ENCODE measurements around the gene NPTX1. TPM values are rescaled to one million over a fixed set of nuclear protein-coding genes. Genes with fewer than 3 reads are reported as not detected.

The NPTX1 gene
- total RNA-seq, 2 donors from 2014 or later, result 0.83 to 6.1 TPM

DNA sequence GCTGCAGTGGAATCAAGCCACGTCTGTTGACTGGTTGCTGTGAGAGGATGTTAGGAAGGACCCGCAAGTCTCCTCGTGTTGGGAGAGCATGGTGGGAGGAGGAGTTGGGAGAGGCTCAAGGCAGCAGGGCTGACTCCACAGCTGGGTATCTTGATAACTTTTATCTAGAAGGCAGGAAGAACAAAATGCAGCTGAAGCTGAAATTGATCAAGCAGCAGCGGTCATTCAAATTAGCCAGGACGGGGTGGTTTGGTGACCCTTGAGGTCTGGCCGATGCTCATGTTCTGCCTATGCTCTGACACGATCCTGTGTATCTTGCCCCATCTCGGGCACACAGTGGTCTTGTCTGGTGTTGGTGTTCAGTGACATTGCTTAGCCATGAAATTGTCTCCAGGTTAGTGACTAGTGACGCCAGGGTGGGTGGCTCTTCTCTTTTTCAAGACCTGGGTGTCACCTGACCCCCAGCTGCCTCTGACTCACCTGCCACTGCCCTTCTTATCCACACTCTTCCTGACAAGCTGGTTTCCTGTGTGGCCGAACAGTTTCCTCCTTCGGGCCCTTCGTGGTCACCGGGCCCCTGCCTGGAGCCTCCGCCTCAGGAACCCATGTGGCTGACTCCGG lies 19.1 kb downstream of the NPTX1 start:
- Mint-ChIP-seq H3K9me3 (no peaks in the 10 kb centered on the region), H3K36me3 (ENCODE audit: insufficient read depth in 2 of 2) (peaks cover 1 to 3% of the 10 kb centered on the region in 2 donors), H3K4me1 (ENCODE audit: low read depth) (peaks cover 39% of the 10 kb centered on the region), H3K27me3 (ENCODE audit: low read depth) (peaks cover 44% of the 10 kb centered on the region), H3K27ac (no peak overlapping the region), H3K4me3 (no peak overlapping the region)
- ATAC-seq (replicated peaks in 1 of 2) (no peak), DNase-seq (peak in 1 of 2 donors; percentile 10)

DNA sequence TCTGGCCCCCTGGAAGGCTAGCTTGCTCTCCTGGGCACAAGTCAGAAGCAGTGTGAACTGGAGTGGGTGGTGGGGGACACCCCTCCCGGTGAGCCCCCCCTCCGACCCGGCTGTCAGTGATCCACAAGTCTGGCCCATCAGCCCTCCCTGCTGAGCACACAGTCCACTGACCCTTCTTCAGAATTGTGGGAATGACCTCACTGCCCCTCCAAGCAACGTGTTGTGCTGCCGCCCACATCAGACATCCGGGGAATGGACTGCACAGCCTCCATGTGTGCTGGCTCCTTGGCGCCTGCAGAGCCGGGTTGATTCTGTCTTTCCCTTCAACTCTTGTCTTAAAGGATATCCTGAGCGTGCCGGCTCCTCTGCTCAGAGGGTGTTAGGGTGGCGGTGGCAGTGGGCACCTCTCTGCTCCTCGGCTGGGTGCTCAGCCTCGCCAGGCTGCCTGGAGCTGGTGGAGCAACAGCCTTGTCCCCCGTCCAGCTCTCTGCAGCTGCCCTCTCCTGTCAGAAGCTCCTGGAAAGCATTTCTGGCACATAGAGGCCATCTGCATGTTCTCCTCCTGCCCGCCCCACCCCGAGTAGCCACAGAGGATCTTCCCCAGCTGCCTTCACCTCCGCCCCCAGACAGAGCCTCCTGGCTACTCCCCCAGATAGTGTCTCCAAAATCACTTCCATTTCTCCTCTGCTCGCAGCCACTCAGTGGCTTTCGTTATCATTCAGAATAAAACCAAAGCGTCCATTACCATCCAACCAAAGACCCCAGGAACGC lies 19.8 kb downstream of the NPTX1 start:
- peaks cover 44% of the 10 kb centered on the region for H3K27me3 Mint-ChIP-seq (ENCODE audit: low read depth)
- DNase-seq (no peak), ATAC-seq (replicated peaks in 1 of 2) (no peak)
- H3K36me3 Mint-ChIP-seq (ENCODE audit: insufficient read depth in 2 of 2), result peaks cover 1 to 3% of the 10 kb centered on the region in 2 donors
- no peaks in the 10 kb centered on the region for H3K9me3 Mint-ChIP-seq
- H3K27ac Mint-ChIP-seq, result no peak overlapping the region
- peaks cover 39% of the 10 kb centered on the region for H3K4me1 Mint-ChIP-seq (ENCODE audit: low read depth)
- H3K4me3 Mint-ChIP-seq, result peak overlapping the region; percentile 36 to 51

DNA sequence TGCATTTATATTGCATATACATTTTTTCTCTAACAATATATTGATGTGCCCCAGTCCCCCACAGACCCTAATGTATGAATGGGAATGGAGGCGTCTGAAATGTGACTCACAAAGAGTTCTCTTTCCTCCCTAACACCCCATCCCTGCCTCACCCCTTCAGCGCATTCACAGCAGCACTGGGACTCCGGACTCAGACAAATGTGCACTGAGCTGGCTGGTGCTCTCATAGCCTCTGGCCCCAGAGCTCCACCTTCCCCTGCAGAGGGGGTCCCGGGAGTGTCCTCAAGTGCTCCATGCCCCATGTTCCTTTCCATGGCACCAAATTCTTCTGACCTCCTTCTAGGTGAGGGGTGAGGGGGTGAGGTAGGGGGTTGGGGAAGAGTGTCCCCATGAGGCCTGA lies 20.6 kb downstream of the NPTX1 start:
- ATAC-seq (replicated peaks in 1 of 2) (no peak), DNase-seq (no peak)
- Mint-ChIP-seq H3K27me3 (ENCODE audit: low read depth) (peaks cover 38% of the 10 kb centered on the region), H3K27ac (no peak overlapping the region), H3K36me3 (ENCODE audit: insufficient read depth in 2 of 2) (peaks cover 1 to 3% of the 10 kb centered on the region in 2 donors), H3K9me3 (no peaks in the 10 kb centered on the region), H3K4me3 (peak overlapping the region; percentile 66 to 96), H3K4me1 (ENCODE audit: low read depth) (peaks cover 39% of the 10 kb centered on the region)

DNA sequence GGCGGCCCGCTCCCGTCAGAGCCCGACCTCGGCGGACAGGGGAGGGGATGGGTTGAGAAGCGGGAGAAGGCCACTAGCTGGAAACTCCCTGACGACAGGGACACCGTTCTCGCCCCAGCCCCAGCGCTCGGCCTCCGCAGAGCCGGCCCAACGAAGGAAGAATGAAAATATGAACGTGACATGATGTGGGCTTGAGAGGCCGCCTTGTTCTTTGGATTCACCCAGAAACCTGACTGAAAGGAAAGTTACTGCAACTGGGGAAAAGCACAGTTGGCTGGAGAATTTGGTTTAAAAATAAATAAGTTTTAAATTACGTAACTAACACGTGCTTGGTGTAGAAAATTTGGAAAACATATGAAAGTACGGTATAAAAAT lies 21.1 kb downstream of the NPTX1 start:
- H3K9me3 Mint-ChIP-seq, result no peaks in the 10 kb centered on the region
- peak overlapping the region; percentile 94 to 96 for H3K4me3 Mint-ChIP-seq
- peak overlapping the region; percentile 96 for H3K27ac Mint-ChIP-seq
- peaks cover 34% of the 10 kb centered on the region for H3K27me3 Mint-ChIP-seq (ENCODE audit: low read depth)
- ATAC-seq (replicated peaks in 1 of 2) (peak in 1 of 2 donors; percentile 42), DNase-seq (peak; percentile 49 to 57)
- H3K4me1 Mint-ChIP-seq (ENCODE audit: low read depth), result peaks cover 39% of the 10 kb centered on the region
- H3K36me3 Mint-ChIP-seq (ENCODE audit: insufficient read depth in 2 of 2), result peaks cover 1 to 3% of the 10 kb centered on the region in 2 donors

DNA sequence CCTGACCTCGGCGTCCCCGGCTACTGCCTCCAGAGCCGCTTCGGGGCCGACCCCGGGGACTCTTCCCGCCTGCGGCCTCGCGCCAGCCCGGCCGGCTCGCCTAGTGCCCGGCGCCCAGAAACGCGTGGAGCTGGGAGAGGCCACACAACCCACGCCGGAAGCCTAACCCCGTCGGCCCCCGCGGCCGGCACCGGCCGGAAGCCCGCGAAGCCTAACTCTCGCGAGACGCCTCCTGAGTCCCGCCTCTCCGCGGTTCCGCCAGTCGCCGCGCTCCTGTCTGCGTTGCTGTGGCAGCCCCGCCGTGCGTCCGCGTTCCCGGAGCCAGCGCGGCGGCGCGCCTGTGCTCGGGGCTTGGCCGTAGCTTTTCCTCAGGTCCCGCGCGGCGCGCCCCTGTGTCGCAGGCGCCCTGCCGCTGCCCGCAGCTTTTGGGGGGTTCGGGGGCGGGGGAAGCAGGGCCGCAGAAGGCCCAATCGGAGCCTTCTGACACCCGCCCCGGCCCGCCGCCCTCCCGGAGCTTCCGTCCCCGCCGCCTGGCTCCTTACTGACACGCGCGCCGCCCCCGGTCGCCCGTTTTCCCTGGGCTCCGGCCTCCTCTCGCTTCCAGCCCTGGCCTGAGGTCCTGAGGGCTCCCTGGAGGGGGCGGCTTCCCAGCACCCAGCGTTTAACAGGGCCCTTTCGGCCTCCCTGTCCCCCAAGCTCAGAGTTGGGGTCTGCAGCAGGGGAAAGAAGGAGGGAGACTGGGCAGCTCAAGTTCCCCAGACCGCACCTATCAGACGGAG lies 21.7 kb downstream of the NPTX1 start:
- ATAC-seq (replicated peaks in 1 of 2), result peak; percentile 95
- Mint-ChIP-seq H3K4me3 (peak overlapping the region; percentile 94 to 96), H3K27ac (peak overlapping the region; percentile 96), H3K27me3 (ENCODE audit: low read depth) (peaks cover 31% of the 10 kb centered on the region), H3K9me3 (no peaks in the 10 kb centered on the region), H3K36me3 (ENCODE audit: insufficient read depth in 2 of 2) (peaks cover 1 to 3% of the 10 kb centered on the region in 2 donors), H3K4me1 (ENCODE audit: low read depth) (peaks cover 39% of the 10 kb centered on the region)
- peak; percentile 98 for DNase-seq

DNA sequence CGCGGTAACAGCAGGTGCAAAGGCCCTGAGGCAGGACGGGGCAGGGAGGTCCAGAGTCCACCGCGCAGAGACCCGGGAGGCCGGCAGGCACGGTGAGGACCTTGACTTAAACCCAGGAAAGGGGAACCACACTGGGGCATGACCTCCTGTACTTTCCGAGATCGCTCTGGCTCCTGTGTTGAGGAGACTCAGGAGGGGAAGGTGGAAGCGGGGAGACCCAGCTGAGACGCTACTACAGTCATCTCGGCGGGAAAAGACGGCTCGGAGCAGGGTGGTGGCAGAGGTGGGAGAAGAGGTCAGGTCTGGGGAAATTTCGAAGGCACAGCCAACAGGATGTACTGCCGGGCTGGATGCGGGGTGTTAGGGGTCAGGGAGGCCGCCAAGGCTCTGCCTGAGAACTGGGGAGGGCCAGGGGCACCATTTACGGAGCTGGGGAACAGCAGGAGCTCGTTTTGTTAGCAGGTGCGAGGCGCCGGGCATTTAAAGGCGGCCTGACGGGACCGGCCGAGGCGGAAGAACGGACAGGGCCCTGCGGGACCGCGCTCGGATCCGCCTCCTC lies 22.3 kb downstream of the NPTX1 start:
- Mint-ChIP-seq H3K4me3 (peak overlapping the region; percentile 94 to 96), H3K36me3 (ENCODE audit: insufficient read depth in 2 of 2) (peaks cover 1 to 3% of the 10 kb centered on the region in 2 donors), H3K27ac (peak overlapping the region; percentile 96), H3K9me3 (no peaks in the 10 kb centered on the region), H3K27me3 (ENCODE audit: low read depth) (peaks cover 24% of the 10 kb centered on the region), H3K4me1 (ENCODE audit: low read depth) (peaks cover 39% of the 10 kb centered on the region)
- DNase-seq, result no peak
- ATAC-seq (replicated peaks in 1 of 2), result no peak

DNA sequence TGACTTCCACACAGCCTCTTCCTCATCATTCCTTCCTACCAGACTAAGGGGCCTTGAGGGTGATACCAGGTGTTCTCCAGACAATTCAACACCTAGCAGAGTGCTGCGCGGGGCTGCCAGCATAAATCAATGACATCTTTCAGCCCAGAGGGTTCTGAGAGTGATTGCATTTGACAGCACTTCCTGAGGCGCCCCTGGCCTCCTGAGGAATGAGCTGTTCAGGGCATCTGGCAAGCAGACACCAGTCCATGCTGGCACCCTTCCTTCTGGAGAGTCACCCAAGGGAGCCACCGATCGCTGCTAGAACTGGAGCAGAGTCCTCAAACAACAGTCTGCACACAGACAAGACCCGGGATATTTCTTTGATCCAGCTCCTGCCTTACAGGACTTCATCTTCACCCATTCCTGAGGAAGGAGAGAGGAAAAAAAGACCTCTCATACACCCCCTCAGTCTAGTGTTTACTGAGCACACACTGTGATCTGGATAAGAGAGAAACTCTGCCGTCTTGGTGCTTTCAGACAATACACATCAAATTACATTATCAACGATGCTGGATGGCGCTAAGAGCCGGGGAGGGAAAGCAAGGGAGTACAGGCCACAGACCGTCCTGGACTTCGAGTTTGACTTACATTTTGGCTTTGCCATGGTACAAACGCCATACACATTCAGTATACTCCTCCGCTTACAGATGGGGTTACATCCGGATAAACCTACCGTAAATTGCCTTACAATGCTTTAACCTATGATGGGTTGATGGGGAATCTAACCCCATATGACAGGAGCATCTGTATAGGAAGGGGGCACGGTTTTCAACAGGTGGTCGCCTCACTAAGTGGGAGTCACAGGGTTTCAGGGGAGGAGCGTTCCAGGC lies 23.0 kb downstream of the NPTX1 start:
- H3K4me1 Mint-ChIP-seq (ENCODE audit: low read depth), result peaks cover 39% of the 10 kb centered on the region
- H3K27ac Mint-ChIP-seq, result peak overlapping the region; percentile 96
- peaks cover 1 to 3% of the 10 kb centered on the region in 2 donors for H3K36me3 Mint-ChIP-seq (ENCODE audit: insufficient read depth in 2 of 2)
- DNase-seq, result no peak
- H3K4me3 Mint-ChIP-seq, result peak overlapping the region; percentile 94 to 96
- H3K27me3 Mint-ChIP-seq (ENCODE audit: low read depth), result peaks cover 17% of the 10 kb centered on the region
- H3K9me3 Mint-ChIP-seq, result no peaks in the 10 kb centered on the region
- ATAC-seq (replicated peaks in 1 of 2), result no peak

DNA sequence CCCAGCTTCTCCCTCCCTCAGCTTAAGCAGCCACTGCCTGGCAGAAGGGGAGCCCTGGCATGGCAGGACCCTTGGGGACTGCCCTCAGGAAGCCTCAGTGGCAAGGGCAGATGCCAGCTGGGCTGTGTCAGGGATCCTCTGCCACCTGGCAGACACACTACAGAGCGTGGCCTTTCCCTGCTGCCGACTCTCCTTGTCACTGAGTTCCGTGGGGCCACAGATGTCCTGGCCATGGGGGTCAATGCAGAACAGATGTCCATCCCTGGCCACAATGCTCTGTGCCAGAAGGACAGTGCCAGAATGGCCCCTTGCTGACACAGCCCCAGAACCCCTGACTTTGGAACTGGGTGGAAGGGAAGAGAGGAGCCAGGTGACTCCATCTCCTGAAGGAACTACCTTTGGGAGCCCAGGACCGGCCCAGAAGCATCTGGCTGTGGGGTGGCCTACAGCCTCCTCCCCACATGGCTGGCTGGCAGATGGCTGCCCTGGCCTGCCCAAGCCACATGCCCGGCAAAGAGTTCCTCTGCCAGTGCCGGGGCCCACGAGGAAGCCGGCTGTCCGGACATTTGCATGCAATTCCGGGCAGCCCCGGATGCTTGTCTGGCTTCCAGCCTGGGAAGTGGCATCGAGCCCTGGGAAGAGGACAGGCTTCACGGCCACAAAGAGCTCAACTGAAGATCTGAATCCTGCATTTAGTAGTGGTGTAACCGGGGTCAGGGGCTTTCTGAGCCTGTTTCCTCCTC lies 24.1 kb downstream of the NPTX1 start:
- no peaks in the 10 kb centered on the region for H3K9me3 Mint-ChIP-seq
- peaks cover 1 to 3% of the 10 kb centered on the region in 2 donors for H3K36me3 Mint-ChIP-seq (ENCODE audit: insufficient read depth in 2 of 2)
- peaks cover 10% of the 10 kb centered on the region for H3K27me3 Mint-ChIP-seq (ENCODE audit: low read depth)
- H3K4me3 Mint-ChIP-seq, result no peak overlapping the region
- ATAC-seq (replicated peaks in 1 of 2) (no peak), DNase-seq (no peak)
- peaks cover 34% of the 10 kb centered on the region for H3K4me1 Mint-ChIP-seq (ENCODE audit: low read depth)
- no peak overlapping the region for H3K27ac Mint-ChIP-seq

DNA sequence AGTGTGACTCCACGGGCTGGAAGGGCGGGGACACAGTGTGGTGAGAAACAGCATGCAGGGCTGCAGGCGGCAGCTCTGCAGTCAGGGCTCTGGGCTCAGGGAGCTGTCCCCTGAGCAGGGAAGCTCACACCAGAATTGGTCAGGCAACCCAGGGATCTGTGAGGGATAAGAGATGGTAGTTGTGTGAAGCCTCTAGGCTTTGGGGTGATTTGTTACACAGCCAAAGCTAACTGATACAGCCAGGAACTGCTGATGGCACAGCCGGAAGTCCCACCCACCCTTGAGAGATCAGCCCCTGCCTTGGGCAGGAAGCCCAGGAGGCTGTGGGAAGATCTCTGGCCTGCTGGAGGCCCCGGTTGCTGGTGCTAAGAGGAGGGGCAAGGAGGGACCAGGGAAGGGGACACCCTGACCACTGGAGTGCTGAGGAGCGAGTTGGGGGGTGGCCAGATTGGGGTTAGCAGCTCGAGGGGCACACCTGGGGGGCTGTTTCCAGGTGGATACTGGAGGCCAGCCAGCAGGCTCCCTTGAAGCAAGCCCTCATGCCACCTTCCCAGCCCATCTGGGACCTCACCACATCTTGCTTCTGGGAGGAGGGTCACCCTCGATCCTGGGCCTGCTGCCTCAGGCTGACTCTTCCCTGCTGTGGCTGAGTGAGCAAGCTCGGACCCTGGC lies 25.2 kb downstream of the NPTX1 start:
- Mint-ChIP-seq H3K4me1 (ENCODE audit: low read depth) (peaks cover 25% of the 10 kb centered on the region), H3K27ac (no peak overlapping the region), H3K9me3 (no peaks in the 10 kb centered on the region), H3K4me3 (no peak overlapping the region), H3K36me3 (ENCODE audit: insufficient read depth in 2 of 2) (peaks cover 1 to 3% of the 10 kb centered on the region in 2 donors), H3K27me3 (ENCODE audit: low read depth) (no peaks in the 10 kb centered on the region)
- ATAC-seq (replicated peaks in 1 of 2) (no peak), DNase-seq (no peak)

DNA sequence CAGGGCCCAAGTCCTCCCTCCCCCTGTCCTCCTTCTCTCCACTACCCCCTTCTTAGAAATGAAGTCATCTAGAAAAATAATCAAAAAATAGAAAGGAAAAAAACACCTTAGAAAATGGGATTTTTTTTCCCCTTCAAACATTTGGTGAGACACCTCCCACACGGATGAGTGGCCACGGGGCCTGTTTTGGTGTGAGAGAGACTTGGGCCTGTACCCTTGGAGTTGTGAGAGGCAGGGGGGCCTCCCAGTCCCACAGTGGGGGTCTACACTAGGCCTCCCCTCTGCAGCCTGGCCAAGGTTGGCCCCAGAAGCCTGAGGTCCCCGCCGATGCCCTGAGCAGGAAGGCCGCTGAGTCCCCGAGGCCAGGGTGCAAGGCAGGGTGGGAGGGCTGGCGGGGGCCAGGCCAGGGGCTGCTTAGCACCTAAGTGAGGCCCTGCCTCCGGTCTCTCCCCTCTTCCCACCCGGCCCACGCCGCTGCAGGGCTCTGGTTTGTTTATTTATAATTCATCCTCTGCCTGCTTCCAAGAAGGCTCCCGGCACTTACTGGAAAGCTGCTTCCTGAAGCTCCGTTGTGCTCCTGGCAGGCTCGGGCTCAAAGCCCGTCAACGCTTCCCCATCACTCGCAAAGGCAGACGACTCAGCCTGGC lies 26.4 kb downstream of the NPTX1 start:
- Mint-ChIP-seq H3K4me1 (ENCODE audit: low read depth) (peaks cover 15% of the 10 kb centered on the region), H3K36me3 (ENCODE audit: insufficient read depth in 2 of 2) (peaks cover 1 to 3% of the 10 kb centered on the region in 2 donors), H3K27me3 (ENCODE audit: low read depth) (no peaks in the 10 kb centered on the region), H3K4me3 (no peak overlapping the region), H3K27ac (no peak overlapping the region), H3K9me3 (no peaks in the 10 kb centered on the region)
- ATAC-seq (replicated peaks in 1 of 2), result no peak
- no peak for DNase-seq

All from activated T-cell treated with anti-CD3 and anti-CD28 coated beads, Interleukin-2, amount 50 U/mL, for 72 hours (primary cell).